Keratinocyte (primary cell): ENCODE data around the gene SLC6A2. TPM values are rescaled to one million over a fixed set of nuclear protein-coding genes. Genes with fewer than 3 reads are reported as not detected.

Source experiments
- DNase-seq: peaks from one replicate; pipeline ENCODE4 v3.0.0-alpha.2; 2011; ENCODE audit warnings: low read depth, missing footprints, low spot score
- FAIRE-seq: peaks from 2 replicates; lab custom pipeline; 2011; peaks lifted over from hg19 to GRCh38; lab: Jason Lieb, UNC
- H2AFZ ChIP-seq: 2 replicates; pipeline ENCODE4 v1.6.0; 2012; ENCODE audit warnings: low read length, control low read depth, inconsistent platforms; ENCODE audit not compliant: control insufficient read depth
- H3K27ac ChIP-seq: 2 replicates; pipeline ENCODE4 v1.5.1; 2011; ENCODE audit warnings: low read length; ENCODE audit not compliant: control insufficient read depth, insufficient read depth
- H3K27me3 ChIP-seq: 3 replicates; pipeline ENCODE4 v1.6.0; 2011; ENCODE audit warnings: low read length; ENCODE audit not compliant: control insufficient read depth, insufficient read depth; ENCODE audit errors: extremely low read depth
- H3K36me3 ChIP-seq, 2 experiments: 2 replicates in 1 of 2; 3 replicates in 1 of 2; pipeline ENCODE4 v1.5.1; 2011; ENCODE audit warnings: low read length in 2 of 2, mild to moderate bottlenecking in 1 of 2; ENCODE audit not compliant: control insufficient read depth in 2 of 2, insufficient read depth in 2 of 2; ENCODE audit errors: extremely low read depth in 1 of 2
- H3K4me1 ChIP-seq: 3 replicates; pipeline ENCODE4 v1.5.1; 2011; ENCODE audit warnings: low read length; ENCODE audit not compliant: control insufficient read depth, insufficient read depth; ENCODE audit errors: extremely low read depth
- H3K4me2 ChIP-seq: 3 replicates; pipeline ENCODE4 v1.6.0; 2011; ENCODE audit warnings: low read depth, low read length; ENCODE audit not compliant: control insufficient read depth, insufficient read depth; ENCODE audit errors: extremely low read depth
- H3K4me3 ChIP-seq, 3 experiments: fragments of 200-600 bp in 1 of 3; sonication (generic) in 1 of 3; 2 replicates in 2 of 3; 3 replicates in 1 of 3; pipeline ENCODE4 v1.5.1; 2011 to 2016; ENCODE audit warnings: low read length in 3 of 3, mild to moderate bottlenecking in 3 of 3, control low read depth in 2 of 3, inconsistent platforms in 1 of 3, low read depth in 1 of 3, mixed read lengths in 1 of 3, mixed run types in 1 of 3, moderate library complexity in 1 of 3; ENCODE audit not compliant: control insufficient read depth in 2 of 3, insufficient read depth in 2 of 3; ENCODE audit errors: extremely low read depth in 1 of 3
- H3K79me2 ChIP-seq: 2 replicates; pipeline ENCODE4 v1.6.0; 2012; ENCODE audit warnings: low read length; ENCODE audit not compliant: control insufficient read depth, insufficient read depth
- H3K9ac ChIP-seq: 3 replicates; pipeline ENCODE4 v1.6.0; 2011; ENCODE audit warnings: low read length; ENCODE audit not compliant: control insufficient read depth, insufficient read depth; ENCODE audit errors: extremely low read depth
- H3K9me1 ChIP-seq: 3 replicates; pipeline ENCODE4 v1.6.0; 2011; ENCODE audit warnings: low read length; ENCODE audit not compliant: control insufficient read depth, insufficient read depth; ENCODE audit errors: extremely low read depth
- H3K9me3 ChIP-seq: 2 replicates; pipeline ENCODE4 v1.5.1; 2012; ENCODE audit warnings: low read depth, low read length; ENCODE audit not compliant: control insufficient read depth
- H4K20me1 ChIP-seq: 3 replicates; pipeline ENCODE4 v1.6.0; 2011; ENCODE audit warnings: low read length; ENCODE audit not compliant: control insufficient read depth, insufficient read depth; ENCODE audit errors: extremely low read depth
- CTCF ChIP-seq, 3 experiments: IDR thresholded peaks in 1 of 3; conservative IDR thresholded peaks in 1 of 3; optimal IDR thresholded peaks in 1 of 3; 2 replicates in 2 of 3; 3 replicates in 1 of 3; pipeline versions ENCODE3 to v1.5.1; 2011; ENCODE audit warnings: low read length in 3 of 3, mild to moderate bottlenecking in 3 of 3, moderate library complexity in 2 of 3, control low read depth in 1 of 3, inconsistent platforms in 1 of 3; ENCODE audit not compliant: insufficient read depth in 2 of 3; ENCODE audit errors: extremely low read depth in 1 of 3
- EZH2 ChIP-seq: IDR thresholded peaks from one replicate; pipeline ENCODE4 v1.6.1; 2012; ENCODE audit warnings: inconsistent platforms, mild to moderate bottlenecking, low read length, moderate library complexity
- dilution Hi-C: fragments of 300-500 bp; cut with MboI; formaldehyde crosslinking; loops from one replicate; pipeline ENCODE4 v1.7.0; 2020; ENCODE audit warnings: low sequenced_read_pairs; ENCODE audit not compliant: extremely low pct_ligation_motif_present
- polyA minus RNA-seq, 3 experiments: library from RNA; depleted of rRNA, polyadenylated mRNA; stranded (reverse); fragments of >200 nt; gene quantifications; 1 replicate in 1 of 3; 2 replicates in 1 of 3; 3 replicates in 1 of 3; pipeline ENCODE4 v1.2.3, GENCODE V29; 2011
- polyA plus RNA-seq, 5 experiments: library from polyadenylated mRNA; depleted of rRNA in 3 of 5; stranded (reverse) in 3 of 5; stranded (forward) in 1 of 5; unstranded in 1 of 5; fragments of >200 nt; gene quantifications; 1 replicate in 1 of 5; 2 replicates in 3 of 5; 3 replicates in 1 of 5; pipeline versions ENCODE4 v1.2.1 to v1.2.3, GENCODE V29; 2011 to 2012; ENCODE audit warnings: missing spikeins in 2 of 5, low read depth in 1 of 5, low replicate concordance in 1 of 5

SLC6A2 gene
- polyA plus RNA-seq, result 0.10 to 0.97 TPM (median 0.20 TPM) in 3 replicates
- polyA plus RNA-seq (2011; ENCODE audit: low read depth), result not detected
- polyA plus RNA-seq (2011; cell fraction: cytosol; rRNA removed), result 0.19 and 0.27 TPM in 2 replicates
- 0.87 and 0.93 TPM in 2 replicates for polyA plus RNA-seq (2011; cell fraction: nucleus; rRNA removed)
- 0.19 and 0.34 TPM in 2 replicates for polyA plus RNA-seq (2012; ENCODE audit: low replicate concordance)
- 0.35 to 2.0 TPM in 2 of 3 replicates, not detected in the other for polyA minus RNA-seq
- not detected for polyA minus RNA-seq (2011; cell fraction: cytosol; rRNA and poly(A)+ RNA removed)
- polyA minus RNA-seq (2011; cell fraction: nucleus; rRNA and poly(A)+ RNA removed), result 0.78 and 0.95 TPM in 2 replicates

- H3K4me2 ChIP-seq, result peak within 1 kb of the TSS; percentile 74
- dilution Hi-C loops, result no loop called here
- H3K27ac ChIP-seq, result no peak within 1 kb of the TSS
- H3K36me3 ChIP-seq, result no peaks in the 10 kb centered on the region
- H2AFZ ChIP-seq, result peak within 1 kb of the TSS; percentile 69
- no peak for DNase-seq
- no peaks in the 10 kb centered on the region for H3K79me2 ChIP-seq
- peak within 1 kb of the TSS; percentile 9 to 45 (median 40) for H3K4me3 ChIP-seq
- no peaks in the 10 kb centered on the region for H3K9me1 ChIP-seq
- no peaks in the 10 kb centered on the region for H3K9me3 ChIP-seq
- H3K27me3 ChIP-seq, result peaks cover 61% of the 10 kb centered on the region
- H4K20me1 ChIP-seq, result no peaks in the 10 kb centered on the region
- H3K4me1 ChIP-seq, result peaks cover 18% of the 10 kb centered on the region
- FAIRE-seq, result no peak
- no peak for TF ChIP-seq EZH2
- peak in 2 of 3 experiments; percentile 27 to 47 for TF ChIP-seq CTCF (optimal IDR thresholded peaks at IDR 0.05 in 1 of 3, IDR thresholded peaks at IDR 0.05 in 1 of 3, conservative IDR thresholded peaks at IDR 0.05 in 1 of 3; ENCODE audit: extremely low read depth in 1 of 3, insufficient read depth in 2 of 3, low read length in 3 of 3)
- H3K9ac ChIP-seq, result no peak within 1 kb of the TSS
Measured at GRCh38 chr16:55655897-55656681, at the start of gene SLC6A2. SLC6A2 (plus strand) TSS chr16:55655988; CDS start chr16:55656695, 707 bp downstream.

GRCh38 chr16:55613613-55614335 lies 42.0 kb upstream of the SLC6A2 start:
- dilution Hi-C loops, result no loop called here

More at GRCh38 chr16:55613613-55614335, 42.0 kb upstream of the SLC6A2 start:
- no peak overlapping the region for H2AFZ ChIP-seq
- H3K9me1 ChIP-seq, result no peaks in the 10 kb centered on the region
- H3K4me3 ChIP-seq, result no peak overlapping the region
- H3K27me3 ChIP-seq, result no peaks in the 10 kb centered on the region
- no peak for TF ChIP-seq EZH2
- no peak for TF ChIP-seq CTCF (optimal IDR thresholded peaks at IDR 0.05 in 1 of 3, IDR thresholded peaks at IDR 0.05 in 1 of 3, conservative IDR thresholded peaks at IDR 0.05 in 1 of 3; ENCODE audit: extremely low read depth in 1 of 3, insufficient read depth in 2 of 3, low read length in 3 of 3)
- no peak for DNase-seq
- no peak overlapping the region for H3K27ac ChIP-seq
- H3K79me2 ChIP-seq, result no peaks in the 10 kb centered on the region
- no peak for FAIRE-seq
- H3K9ac ChIP-seq, result no peak overlapping the region
- no peaks in the 10 kb centered on the region for H3K9me3 ChIP-seq
- H4K20me1 ChIP-seq, result no peaks in the 10 kb centered on the region
- H3K4me2 ChIP-seq, result no peak overlapping the region
- no peaks in the 10 kb centered on the region for H3K36me3 ChIP-seq
- H3K4me1 ChIP-seq, result no peaks in the 10 kb centered on the region
